Measurements from ENCODE around the gene EIF4EBP3. TPM values are rescaled to one million over a fixed set of nuclear protein-coding genes. Genes with fewer than 3 reads are reported as not detected.

The EIF4EBP3 gene
- total RNA-seq, 1 experiment from 2014 or later, result 7.7 TPM

GRCh38 chr5:140573683-140574082, 26.2 kb downstream of the EIF4EBP3 start:
- Histone ChIP-seq H3K4ac (ENCODE audit: low read depth, low read length) (no peak overlapping the region), H4K20me1 (ENCODE audit: control insufficient read depth, insufficient read depth, insufficient read length) (no peaks in the 10 kb centered on the region), H4K5ac (ENCODE audit: insufficient read length, low read depth, low read length) (no peak overlapping the region), H3K9me3 (ENCODE audit: control insufficient read depth, low read depth, low read length) (no peaks in the 10 kb centered on the region), H3K27me3 (ENCODE audit: insufficient read depth, low read length) (no peaks in the 10 kb centered on the region), H3K4me2 (ENCODE audit: insufficient read depth, insufficient read length, low read length) (no peak overlapping the region), H2AK5ac (ENCODE audit: insufficient read length, low read length) (no peak overlapping the region), H3K14ac (ENCODE audit: insufficient read depth, low read length) (no peak overlapping the region), H3K9ac (ENCODE audit: extremely low read depth, insufficient read length, low read length) (no peak overlapping the region), H2BK20ac (ENCODE audit: low read depth, low read length, poor library complexity, severe bottlenecking) (no peak overlapping the region), H3K18ac (ENCODE audit: insufficient read length, low read depth, low read length) (no peak overlapping the region), H2AFZ (ENCODE audit: low read length) (no peak overlapping the region), H2BK5ac (ENCODE audit: insufficient read length, low read length) (no peak overlapping the region), H3K23ac (ENCODE audit: insufficient read length, low read depth, low read length) (no peak overlapping the region), H3K56ac (ENCODE audit: insufficient read length, low read depth, low read length) (no peak overlapping the region), H4K8ac (replicated peaks; ENCODE audit: insufficient read length, low read depth, low read length) (no peak overlapping the region), H2BK120ac (ENCODE audit: low read depth, low read length, poor library complexity, severe bottlenecking) (no peak overlapping the region), H3K4me1 (ENCODE audit: insufficient read depth, low read length) (0 out of 2 replicates have a peak, but pooled peaks cover 2% of the 10 kb centered on the region), H3K79me1 (ENCODE audit: insufficient read depth, low read depth, low read length, poor library complexity, severe bottlenecking) (no peaks in the 10 kb centered on the region), H3K79me2 (ENCODE audit: insufficient read depth, low read length) (no peaks in the 10 kb centered on the region), H4K91ac (ENCODE audit: insufficient read length, low read depth, low read length) (no peak overlapping the region), H2BK15ac (ENCODE audit: low read depth, low read length) (no peak overlapping the region), H2BK12ac (ENCODE audit: insufficient read length, low read depth, low read length) (no peak overlapping the region), H3K23me2 (ENCODE audit: insufficient read length, low read depth, low read length, poor library complexity, severe bottlenecking) (no peaks in the 10 kb centered on the region), H3T11ph (ENCODE audit: low read length) (no peak overlapping the region), H3K27ac (ENCODE audit: insufficient read length, low read depth, low read length) (no peak overlapping the region)
- no peak overlapping the region for H3K4me3 Mint-ChIP-seq
- no CpG with 5 or more reads among the region's 7 CpGs for WGBS (ENCODE audit: extremely low coverage, insufficient read length, low lambda C conversion rate)
- H3K9me3 Mint-ChIP-seq, result no peaks in the 10 kb centered on the region
- no peaks in the 10 kb centered on the region for H3K36me3 Mint-ChIP-seq (ENCODE audit: insufficient read depth in 1 of 3, low read depth in 3 of 3)
- H3K27ac Mint-ChIP-seq, result no peak overlapping the region
- no peaks in the 10 kb centered on the region; the same call in 1 of the 2 replicates for H3K27me3 Mint-ChIP-seq (ENCODE audit: low read depth)
- no peak for TF ChIP-seq CTCF (conservative IDR thresholded peaks at IDR 0.05)
- DNase-seq, result no peak
- H3K4me1 Mint-ChIP-seq, result no peaks in the 10 kb centered on the region
